GM12865 (cell line): ENCODE measurements around the gene ZNF280B.
"Not testable (repeated sequence)": the region's sequence is repeated elsewhere in the genome, so short reads cannot be mapped to it uniquely, and the experiment has no call there.

ENCODE experiments used
- DNase-seq: peaks from one replicate; pipeline ENCODE4 v3.0.0; 2010; ENCODE audit warnings: low read depth
- H3K4me3 ChIP-seq: 2 replicates; pipeline ENCODE4 v1.5.1; 2011; ENCODE audit warnings: mild to moderate bottlenecking, low read depth, low read length, control low read depth
- CTCF ChIP-seq: IDR thresholded peaks from 2 replicates; pipeline ENCODE4 v1.5.1; 2011; ENCODE audit warnings: low read length, control low read depth, low read depth, inconsistent platforms; ENCODE audit not compliant: insufficient read depth; ENCODE audit errors: missing control alignments

ZNF280B gene

DNA sequence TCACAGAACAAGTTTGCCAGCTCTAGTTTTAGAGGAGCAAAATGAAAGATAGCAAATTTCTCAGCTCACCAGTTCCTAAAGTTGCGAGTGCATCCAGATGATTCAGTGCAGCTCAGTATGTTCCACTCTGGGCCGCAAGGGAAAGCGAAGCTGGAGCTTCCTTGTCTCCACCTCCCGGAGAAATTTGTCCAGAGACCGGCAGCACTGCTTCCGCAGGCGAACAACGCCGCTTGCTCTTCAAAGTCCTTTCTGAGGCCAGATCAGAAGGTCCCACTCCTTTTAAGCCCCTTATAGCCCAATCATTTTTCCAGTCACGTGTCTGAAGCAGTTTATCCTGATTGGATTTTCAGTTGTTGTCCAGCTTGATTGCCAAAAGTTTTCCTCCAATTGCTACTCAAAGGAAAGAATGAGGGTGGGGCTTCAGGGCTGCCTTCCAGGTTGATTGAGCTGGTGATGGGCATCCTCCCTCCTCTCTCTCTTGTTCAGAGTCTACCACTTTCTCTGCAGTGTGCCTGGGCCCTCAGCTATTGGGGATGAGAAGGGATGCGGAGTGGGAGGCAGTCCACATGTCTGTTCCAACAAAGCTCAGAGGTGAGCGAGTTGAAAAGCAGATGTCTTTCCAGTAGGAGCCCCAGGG, 11.6 kb upstream of the ZNF280B start, which contains the start of gene ZNF280A:
ZNF280A (minus strand) TSS at position 251 of the 637 bp plus-strand sequence. CDS start 4,640 bp downstream, outside the sequence.
- no peak for DNase-seq
- no peak within 1 kb of the TSS for H3K4me3 ChIP-seq
- TF ChIP-seq CTCF = no peak

DNA sequence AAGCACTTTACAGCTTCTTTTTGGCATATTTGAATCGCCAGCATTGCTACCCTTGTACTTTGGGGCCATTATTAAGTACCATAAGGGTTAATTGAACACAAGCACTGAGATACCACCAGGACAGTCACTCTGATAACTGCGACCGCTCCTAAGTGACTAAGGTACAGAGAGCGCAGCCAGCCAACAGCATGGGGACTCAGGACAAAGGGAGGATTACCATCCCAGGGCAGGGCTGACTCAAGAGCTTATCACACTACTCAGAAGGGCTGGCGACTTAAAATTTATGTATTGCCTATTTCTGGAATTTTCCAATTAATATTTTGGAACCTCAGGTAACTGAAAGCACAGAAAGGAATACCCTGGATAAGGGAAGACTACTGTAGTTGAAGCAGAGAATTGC, 11.0 kb upstream of the ZNF280B start:
- TF ChIP-seq CTCF = no peak
- no peak overlapping the region for H3K4me3 ChIP-seq
- DNase-seq = no peak

- TF ChIP-seq CTCF = no peak
- DNase-seq = no peak
- no peak overlapping the region for H3K4me3 ChIP-seq
These were observed 8.4 kb upstream of the ZNF280B start for GRCh38 chr22:22516992-22517391.

DNA sequence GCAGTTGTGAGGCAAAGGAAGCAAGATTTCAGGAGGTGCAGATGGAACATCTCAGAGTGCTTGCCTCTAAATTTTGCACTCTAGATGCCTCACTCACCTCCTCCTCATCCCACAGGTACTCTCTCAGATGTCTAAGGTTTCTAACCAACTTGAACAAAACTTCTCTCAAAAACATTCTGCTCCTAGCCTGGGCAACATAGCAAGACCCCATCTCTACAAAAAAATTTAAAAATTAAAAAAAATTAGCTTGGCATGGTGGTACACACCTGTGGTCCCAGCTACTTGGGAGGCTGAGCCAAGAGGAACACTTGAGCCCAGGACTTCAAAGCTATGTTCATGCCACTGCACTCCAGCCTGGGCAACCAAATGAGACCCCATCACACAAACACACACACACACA, 7.3 kb upstream of the ZNF280B start:
- DNase-seq = no peak
- no peak for TF ChIP-seq CTCF
- no peak overlapping the region for H3K4me3 ChIP-seq

- DNase-seq, H3K4me3 ChIP-seq: not testable (repeated sequence)
These were observed 5.9 kb upstream of the ZNF280B start for GRCh38 chr22:22514431-22514830.

DNA sequence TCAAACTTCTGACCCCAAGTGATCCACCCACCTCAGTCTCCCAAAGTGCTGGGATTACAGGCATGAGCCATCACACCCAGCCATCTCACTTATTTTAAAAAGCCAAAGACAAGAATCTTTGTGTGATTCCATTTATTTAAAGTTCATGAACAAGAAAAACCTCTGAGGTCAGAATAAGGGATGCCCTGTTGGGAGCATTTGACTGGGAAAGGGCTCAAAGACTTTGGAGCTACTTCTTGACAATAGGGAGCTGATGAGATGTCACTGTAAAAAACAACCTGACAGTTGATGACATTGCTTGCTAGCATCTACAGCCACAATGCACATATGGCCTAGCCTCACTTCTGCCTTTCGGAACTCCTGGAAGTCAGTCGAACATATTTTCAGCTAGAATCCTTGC, 5.1 kb upstream of the ZNF280B start:
- DNase-seq = no peak
- no peak overlapping the region for H3K4me3 ChIP-seq
- no peak for TF ChIP-seq CTCF

DNA sequence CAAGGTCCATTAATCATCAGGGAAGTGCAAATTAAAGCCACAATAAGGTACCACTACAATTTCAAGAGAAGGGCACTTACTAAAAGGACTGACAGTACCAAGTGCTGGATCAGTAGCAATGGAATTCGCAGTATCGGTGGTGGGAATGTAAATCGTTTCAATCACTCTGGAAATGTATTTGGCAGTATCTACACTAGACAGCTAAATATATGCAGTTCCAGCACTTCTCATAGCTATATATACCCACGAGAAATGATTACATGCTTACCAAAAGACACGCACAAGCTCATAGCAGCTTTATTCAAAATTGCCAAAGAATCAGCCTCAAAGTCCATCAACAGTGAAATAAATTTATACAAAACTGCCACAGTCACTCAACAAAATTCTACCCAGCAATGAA, 4.4 kb upstream of the ZNF280B start:
- no peak for TF ChIP-seq CTCF
- no peak overlapping the region for H3K4me3 ChIP-seq
- no peak for DNase-seq

- DNase-seq, H3K4me3 ChIP-seq: not testable (repeated sequence)
These were observed 2.3 kb upstream of the ZNF280B start for GRCh38 chr22:22510833-22511232.

DNA sequence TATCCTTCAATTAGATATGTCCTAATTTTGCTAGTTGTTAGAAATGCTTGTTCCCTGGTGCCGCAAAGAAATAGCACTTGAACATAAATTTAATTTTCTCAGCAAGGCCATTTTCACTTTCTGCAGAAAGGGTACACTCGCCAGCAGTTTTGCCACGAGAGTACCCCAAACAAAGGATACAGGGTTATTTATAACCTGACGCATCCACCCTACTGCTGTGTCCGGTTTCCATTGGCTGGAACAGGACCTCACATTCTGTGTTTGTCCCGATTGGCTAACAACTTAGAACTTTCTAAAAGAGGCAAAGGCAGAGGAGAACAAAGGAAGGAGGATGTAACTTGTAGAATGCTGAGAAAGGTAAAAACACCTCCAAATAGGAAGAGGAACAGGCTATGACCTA, 1.4 kb upstream of the ZNF280B start:
- not testable (repeated sequence) for H3K4me3 ChIP-seq, DNase-seq
